Endothelial cell of umbilical vein (primary cell): ENCODE measurements around the gene ANKRD44. TPM values are rescaled to one million over a fixed set of nuclear protein-coding genes. Genes with fewer than 3 reads are reported as not detected.

ENCODE experiments used
- BruUV-seq: library from RNA; stranded (reverse); fragments of 400-500 nt; replicated peaks from 2 replicates; lab custom pipeline; 2021; lab: Mats Ljungman, UMichigan
- CTCF ChIA-PET: fragments of 300-600, 350-600 bp; sonication (Branson Sonifier 250); formaldehyde crosslinking; loops from one replicate; lab custom pipeline; 2021; ENCODE audit warnings: antibody characterized with exemption, inconsistent platforms; lab: Charles Lee
- POLR2A ChIA-PET: fragments of 300-600, 350-600 bp; sonication (Branson Sonifier 250); formaldehyde crosslinking; loops from one replicate; lab custom pipeline; 2021; ENCODE audit warnings: antibody characterized with exemption, inconsistent platforms; lab: Charles Lee
- DNase-seq: peaks from one replicate; pipeline ENCODE4 v3.0.0-alpha.2; 2011; ENCODE audit warnings: low read depth, low spot score
- FAIRE-seq: peaks from 2 replicates; lab custom pipeline; 2011; peaks lifted over from hg19 to GRCh38; lab: Jason Lieb, UNC
- H2AFZ ChIP-seq: 2 replicates; pipeline ENCODE4 v1.6.0; 2012; ENCODE audit warnings: low read depth, low read length, control low read depth, inconsistent platforms
- H3K27ac ChIP-seq: 2 replicates; pipeline ENCODE4 v1.5.1; 2011; ENCODE audit warnings: low read depth, mild to moderate bottlenecking, control low read depth, low read length, moderate library complexity; ENCODE audit not compliant: insufficient read depth
- H3K27me3 ChIP-seq, 2 experiments: 2 replicates each; pipeline versions ENCODE4 v1.6.0 to v1.6.1; 2011; ENCODE audit warnings: low read length in 2 of 2, mixed read lengths in 1 of 2; ENCODE audit not compliant: control insufficient read depth in 2 of 2, insufficient read depth in 2 of 2
- H3K36me3 ChIP-seq, 2 experiments: 2 replicates in 1 of 2; 3 replicates in 1 of 2; pipeline ENCODE4 v1.5.1; 2011; ENCODE audit warnings: low read length in 2 of 2, mild to moderate bottlenecking in 1 of 2, moderate library complexity in 1 of 2; ENCODE audit not compliant: control insufficient read depth in 2 of 2, insufficient read depth in 2 of 2; ENCODE audit errors: extremely low read depth in 1 of 2
- H3K4me1 ChIP-seq: 3 replicates; pipeline ENCODE4 v1.5.1; 2011; ENCODE audit warnings: mild to moderate bottlenecking, low read length; ENCODE audit not compliant: control insufficient read depth, insufficient read depth; ENCODE audit errors: extremely low read depth
- H3K4me2 ChIP-seq: 2 replicates; pipeline ENCODE4 v1.6.1; 2011; ENCODE audit warnings: low read length, control low read depth, mixed read lengths; ENCODE audit not compliant: insufficient read depth
- H3K4me3 ChIP-seq, 3 experiments: fragments of 200-600 bp in 1 of 3; sonication (generic), shearing (Covaris generic) in 1 of 3; replicated peaks in 1 of 3; 2 replicates each; pipeline ENCODE4 v1.5.1; 2011 to 2016; ENCODE audit warnings: control low read depth in 3 of 3, low read length in 3 of 3, mild to moderate bottlenecking in 2 of 3, inconsistent platforms in 1 of 3, low read depth in 1 of 3, moderate library complexity in 1 of 3; ENCODE audit not compliant: insufficient read depth in 1 of 3
- H3K79me2 ChIP-seq: 2 replicates; pipeline ENCODE4 v1.6.0; 2012; ENCODE audit warnings: low read length, inconsistent platforms; ENCODE audit not compliant: control insufficient read depth, insufficient read depth
- H3K9ac ChIP-seq: replicated peaks from 2 replicates; pipeline ENCODE3; 2011; ENCODE audit warnings: low read length, control low read depth; ENCODE audit not compliant: insufficient read depth; ENCODE audit errors: extremely low read depth
- H3K9me1 ChIP-seq: replicated peaks from 3 replicates; pipeline ENCODE4 v1.6.0; 2011; ENCODE audit warnings: mild to moderate bottlenecking, low read length; ENCODE audit not compliant: control insufficient read depth, insufficient read depth; ENCODE audit errors: extremely low read depth
- H3K9me3 ChIP-seq: replicated peaks from 2 replicates; pipeline ENCODE4 v1.5.1; 2012; ENCODE audit warnings: low read length, inconsistent platforms; ENCODE audit not compliant: control insufficient read depth, insufficient read depth
- H4K20me1 ChIP-seq: replicated peaks from 2 replicates; pipeline ENCODE3; 2011; ENCODE audit warnings: mild to moderate bottlenecking, low read length; ENCODE audit not compliant: control insufficient read depth, insufficient read depth; ENCODE audit errors: extremely low read depth
- CTCF ChIP-seq, 2 donors: IDR thresholded peaks; 1 replicate in 1 of 2; 2 replicates in 1 of 2; pipeline ENCODE4 v1.5.1; 2011; ENCODE audit warnings: low read length in 2 of 2, mild to moderate bottlenecking in 2 of 2, moderate library complexity in 2 of 2, control low read depth in 1 of 2, inconsistent platforms in 1 of 2, low read depth in 1 of 2; ENCODE audit not compliant: insufficient read depth in 1 of 2; ENCODE audit errors: extremely low read depth in 1 of 2
- EZH2 ChIP-seq: IDR thresholded peaks from 2 replicates; pipeline ENCODE4 v1.6.1; 2012; ENCODE audit warnings: borderline replicate concordance, low read depth, mild to moderate bottlenecking, moderate library complexity, low read length, inconsistent platforms; ENCODE audit not compliant: severe bottlenecking
- FOS ChIP-seq: IDR thresholded peaks from 2 replicates; pipeline ENCODE4 v1.6.1; 2011; ENCODE audit warnings: mild to moderate bottlenecking, low read length, moderate library complexity, borderline replicate concordance; ENCODE audit not compliant: insufficient read depth
- GATA2 ChIP-seq: IDR thresholded peaks from 2 replicates; pipeline ENCODE4 v1.7.0; 2011; ENCODE audit warnings: low read depth, mild to moderate bottlenecking, moderate library complexity, mixed read lengths, low read length; ENCODE audit not compliant: insufficient read length, insufficient read depth
- JUN ChIP-seq: IDR thresholded peaks from 2 replicates; pipeline ENCODE4 v1.6.1; 2011; ENCODE audit warnings: borderline replicate concordance, low read depth; ENCODE audit not compliant: insufficient read length, insufficient read depth
- MAX ChIP-seq: IDR thresholded peaks from 2 replicates; pipeline ENCODE4 v1.6.1; 2011; ENCODE audit not compliant: insufficient read depth, insufficient read length
- MYC ChIP-seq: IDR thresholded peaks from one replicate; pipeline ENCODE4 v1.6.1; 2011; ENCODE audit warnings: mild to moderate bottlenecking, low read depth, low read length
- POLR2A ChIP-seq: IDR thresholded peaks from 2 replicates; pipeline ENCODE4 v1.6.1; 2012; ENCODE audit warnings: low read depth, mild to moderate bottlenecking, control low read depth, low read length
- POLR2AphosphoS5 ChIP-seq: IDR thresholded peaks from 2 replicates; pipeline ENCODE4 v1.6.1; 2012; ENCODE audit warnings: low read depth, mild to moderate bottlenecking, control low read depth, low read length, moderate library complexity; ENCODE audit not compliant: insufficient read depth
- dilution Hi-C: fragments of 300-500 bp; cut with MboI; formaldehyde crosslinking; loops from one replicate; pipeline ENCODE4 v1.15.0; 2019; ENCODE audit warnings: low sequenced_read_pairs; ENCODE audit not compliant: extremely low pct_ligation_motif_present
- intact Hi-C: fragments of 100-400 bp; cut with micrococcal nuclease; formaldehyde crosslinking; loops from one replicate; pipeline ENCODE4 v1.10.0; 2022
- polyA plus RNA-seq, 4 experiments: library from polyadenylated mRNA; depleted of rRNA in 3 of 4; stranded (reverse) in 3 of 4; unstranded in 1 of 4; fragments of >200 nt; gene quantifications; 2 replicates each; pipeline versions ENCODE4 v1.2.1 to v1.2.3, GENCODE V29; 2011 to 2012; ENCODE audit warnings: missing spikeins in 1 of 4
- total RNA-seq: library from RNA; stranded (reverse); gene quantifications from 2 replicates; pipeline ENCODE4 v1.2.3, GENCODE V29; 2021

The ANKRD44 gene
- total and polyA plus RNA-seq, 2 donors (not counting 3 experiments of a cell fraction or from before 2014, with no cell fraction given): 3.4 to 6.1 TPM

DNA sequence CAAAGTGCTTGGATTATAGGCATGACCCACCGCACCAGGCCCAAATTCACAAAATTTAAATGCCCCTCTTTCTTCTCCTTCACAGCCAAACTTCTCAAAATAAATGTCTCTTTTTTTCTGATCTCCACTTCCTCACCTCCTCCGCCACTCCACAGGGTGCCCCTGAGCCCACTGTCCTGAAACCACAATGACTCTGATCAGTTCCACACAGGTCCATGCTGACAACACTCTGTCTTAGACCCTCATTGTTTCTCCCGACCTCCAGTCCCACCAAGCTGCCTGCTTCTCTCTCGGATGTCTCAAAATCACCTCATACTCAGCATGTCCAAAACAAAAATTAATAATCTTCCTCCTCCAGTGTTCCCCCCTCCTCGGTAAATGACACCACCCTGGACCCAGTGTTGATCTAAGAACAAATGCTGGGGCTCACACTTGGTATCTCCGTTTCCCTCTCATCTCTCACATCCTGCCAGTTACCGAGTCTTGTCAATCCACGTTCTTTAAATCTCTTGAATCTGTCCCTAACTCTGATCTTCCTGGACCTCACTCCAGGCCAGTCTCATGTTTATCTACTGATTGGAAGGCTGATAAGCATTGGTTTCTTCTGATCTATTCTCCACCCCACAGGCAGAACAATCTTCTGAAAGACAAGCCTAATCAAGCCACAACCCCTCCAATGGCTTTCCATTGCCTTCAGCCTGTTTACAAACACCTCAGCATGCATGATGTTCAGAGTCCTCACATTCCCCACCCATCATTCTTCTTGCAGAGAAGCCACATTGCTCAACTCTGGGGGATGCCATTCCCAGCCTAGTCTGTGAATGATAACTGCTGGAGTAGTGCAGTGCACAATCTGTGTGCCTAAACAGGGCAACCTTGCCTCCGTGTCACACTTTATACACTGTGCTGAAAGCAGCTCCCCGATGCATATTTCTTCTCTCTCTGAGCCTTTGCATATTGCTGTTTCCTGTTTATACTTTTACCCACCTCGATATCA is 12.4 kb upstream of the ANKRD44 start:
- H3K27ac ChIP-seq: no peak overlapping the region
- DNase-seq (no peak), FAIRE-seq (no peak)
- BruUV-seq: no TSS peak
- no peak overlapping the region for H3K4me2 ChIP-seq
- H3K9me3 ChIP-seq: no peaks in the 10 kb centered on the region
- H3K4me3 ChIP-seq: no peak overlapping the region
- dilution Hi-C loops: no loop called here
- no peaks in the 10 kb centered on the region for H4K20me1 ChIP-seq
- no peaks in the 10 kb centered on the region for H3K79me2 ChIP-seq
- no peaks in the 10 kb centered on the region for H3K4me1 ChIP-seq
- H2AFZ ChIP-seq: no peak overlapping the region
- POLR2A ChIA-PET: no interaction called here
- H3K9ac ChIP-seq: no peak overlapping the region
- CTCF ChIA-PET: no interaction called here
- TF ChIP-seq MAX: no peak
- no peak for TF ChIP-seq POLR2A
- no peak for TF ChIP-seq POLR2AphosphoS5
- no peak for TF ChIP-seq CTCF (IDR thresholded peaks at IDR 0.05; ENCODE audit: extremely low read depth in 1 of 2, insufficient read depth in 1 of 2, low read depth in 1 of 2, low read length in 2 of 2)
- TF ChIP-seq MYC: no peak
- TF ChIP-seq FOS: no peak
- no peak for TF ChIP-seq EZH2
- TF ChIP-seq GATA2: no peak
- no peak for TF ChIP-seq JUN
- H3K27me3 ChIP-seq: peaks cover 11 to 19% of the 10 kb centered on the region in 2 experiments
- intact Hi-C loops: no loop called here
- H3K9me1 ChIP-seq: no peaks in the 10 kb centered on the region
- no peaks in the 10 kb centered on the region for H3K36me3 ChIP-seq
